Vagina (tissue), 2 donors: ENCODE results near the gene TECPR1. TPM values are rescaled to one million over a fixed set of nuclear protein-coding genes. Genes with fewer than 3 reads are reported as not detected.
A peak's percentile ranks its signal among the peaks of the same experiment; 100 is the strongest.

Source experiments
- DNase-seq, 2 donors: peaks; one replicate each; pipeline ENCODE4 v3.0.0-alpha.2; 2017; ENCODE audit errors: extremely low spot score in 2 of 2
- H3K27ac ChIP-seq: fragments of 200-600 bp; sonication (generic); one replicate; pipeline ENCODE4 v1.5.1; 2019
- H3K27me3 ChIP-seq: fragments of 200-600 bp; sonication (generic); one replicate; pipeline ENCODE4 v1.5.1; 2019
- H3K36me3 ChIP-seq, 2 donors: fragments of 200-600 bp; sonication (generic); one replicate each; pipeline ENCODE4 v1.5.1; 2017 to 2019
- H3K4me1 ChIP-seq: fragments of 200-600 bp; sonication (generic); one replicate; pipeline ENCODE4 v1.5.1; 2019
- H3K4me3 ChIP-seq, 2 donors: fragments of 200-600 bp; sonication (generic); 1 replicate in 1 of 2; 2 replicates in 1 of 2; pipeline ENCODE4 v1.5.1; 2016 to 2019
- H3K9me3 ChIP-seq: fragments of 200-600 bp; sonication (generic); one replicate; pipeline ENCODE4 v1.5.1; 2019
- CTCF ChIP-seq, 3 experiments: fragments of 450-650 bp in 2 of 3; fragments of 200-600 bp in 1 of 3; sonication (generic) in 1 of 3; IDR thresholded peaks; one replicate each; pipeline ENCODE4 v1.5.1; 2017 to 2019; ENCODE audit warnings: antibody characterized with exemption in 3 of 3, mild to moderate bottlenecking in 2 of 3, moderate library complexity in 2 of 3
- POLR2A ChIP-seq, 2 donors: fragments of 450-650 bp; IDR thresholded peaks; one replicate each; pipeline ENCODE4 v1.6.1; 2017; ENCODE audit warnings: antibody characterized with exemption in 2 of 2, mild to moderate bottlenecking in 2 of 2, moderate library complexity in 2 of 2
- POLR2AphosphoS5 ChIP-seq, 2 donors: sonication (generic); formaldehyde crosslinking; IDR thresholded peaks; one replicate each; pipeline ENCODE4 v1.9.0; 2017; ENCODE audit warnings: antibody characterized with exemption in 2 of 2, mild to moderate bottlenecking in 2 of 2, low read depth in 1 of 2; ENCODE audit not compliant: insufficient read depth in 1 of 2
- intact Hi-C: fragments of 100-400 bp; cut with DNase I; formaldehyde crosslinking; loops from one replicate; pipeline ENCODE4 v1.15.1; 2023
- total RNA-seq: library from RNA; depleted of rRNA; stranded (reverse); fragments of >200 nt; gene quantifications from one replicate; pipeline ENCODE4 v1.2.3, GENCODE V29; 2016

The TECPR1 gene
- total RNA-seq, 1 donor from 2014 or later, result 19.6 TPM

- H3K27ac ChIP-seq, result no peak overlapping the region
- peaks cover 4% of the 10 kb centered on the region for H3K4me1 ChIP-seq
- DNase-seq, result no peak
- H3K36me3 ChIP-seq, result no peaks in the 10 kb centered on the region
- H3K27me3 ChIP-seq, result no peaks in the 10 kb centered on the region
- no peaks in the 10 kb centered on the region for H3K9me3 ChIP-seq
- TF ChIP-seq CTCF (IDR thresholded peaks at IDR 0.05) (no peak), POLR2A (IDR thresholded peaks at IDR 0.05) (no peak), POLR2AphosphoS5 (IDR thresholded peaks at IDR 0.05; ENCODE audit: insufficient read depth in 1 of 2, low read depth in 1 of 2) (no peak)
- H3K4me3 ChIP-seq, result no peak overlapping the region
- intact Hi-C loops, result no loop called here
Observed at GRCh38 chr7:98213888-98214810, 37.9 kb downstream of the TECPR1 start.

- Histone ChIP-seq H3K4me1 (peaks cover 4% of the 10 kb centered on the region), H3K27ac (no peak overlapping the region), H3K27me3 (no peaks in the 10 kb centered on the region), H3K4me3 (no peak overlapping the region), H3K36me3 (no peaks in the 10 kb centered on the region), H3K9me3 (no peaks in the 10 kb centered on the region)
- no peak for TF ChIP-seq POLR2AphosphoS5 (IDR thresholded peaks at IDR 0.05; ENCODE audit: insufficient read depth in 1 of 2, low read depth in 1 of 2)
- no peak for TF ChIP-seq POLR2A (IDR thresholded peaks at IDR 0.05)
- TF ChIP-seq CTCF (IDR thresholded peaks at IDR 0.05), result no peak
- DNase-seq, result no peak
- intact Hi-C loops, result no loop called here
Observed at GRCh38 chr7:98213296-98213887, 38.6 kb downstream of the TECPR1 start.

- no peaks in the 10 kb centered on the region for H3K36me3 ChIP-seq
- no peak for DNase-seq
- no peak overlapping the region for H3K27ac ChIP-seq
- H3K4me1 ChIP-seq, result peaks cover 4% of the 10 kb centered on the region
- TF ChIP-seq CTCF (IDR thresholded peaks at IDR 0.05), result no peak
- no peaks in the 10 kb centered on the region for H3K27me3 ChIP-seq
- intact Hi-C loops, result no loop called here
- no peak overlapping the region for H3K4me3 ChIP-seq
- no peaks in the 10 kb centered on the region for H3K9me3 ChIP-seq
Observed at GRCh38 chr7:98212532-98213041, 39.4 kb downstream of the TECPR1 start.

- Histone ChIP-seq H3K27ac (no peak overlapping the region), H3K27me3 (no peaks in the 10 kb centered on the region), H3K4me3 (peak overlapping the region; percentile 27 to 42), H3K36me3 (peaks cover 0 to 4% of the 10 kb centered on the region in 2 donors), H3K4me1 (peaks cover 4% of the 10 kb centered on the region), H3K9me3 (no peaks in the 10 kb centered on the region)
- TF ChIP-seq CTCF (IDR thresholded peaks at IDR 0.05), result no peak
- intact Hi-C loops, result no loop called here
- no peak for DNase-seq
Observed at GRCh38 chr7:98211676-98212531, 40.1 kb downstream of the TECPR1 start.
